K562 (cell line): ENCODE results near the gene DGCR2. TPM values are rescaled to one million over a fixed set of nuclear protein-coding genes. Genes with fewer than 3 reads are reported as not detected.

ENCODE experiments used
- ATAC-seq: fragments of 200-7000 bp; cut with Tn5 transposase; 3 replicates; pipeline ENCODE4 v1.9.1; 2020; ENCODE audit warnings: moderate library complexity
- BruUV-seq: library from RNA; stranded (reverse); fragments of 400-500 nt; replicated peaks from 2 replicates; lab custom pipeline; 2021; lab: Mats Ljungman, UMichigan
- CTCF ChIA-PET: fragments of 300-600 bp; formaldehyde crosslinking; extraction: SDS; loops from one replicate; lab custom pipeline; 2021; ENCODE audit warnings: low intra/inter-chr PET ratio; lab: Yijun Ruan, JAX
- POLR2A ChIA-PET: fragments of 300-600, 350-650 bp; sonication (Branson Sonifier 250); formaldehyde crosslinking; extraction: SDS; loops from one replicate; lab custom pipeline; 2021; ENCODE audit warnings: antibody characterized with exemption, inconsistent platforms; lab: Yijun Ruan, JAX
- DNase-seq, 4 experiments: peaks; one replicate each; pipeline versions ENCODE4 v3.0.0 to v3.0.0-alpha.2; 2011 to 2018; ENCODE audit warnings: low spot score in 3 of 4, mixed read lengths in 3 of 4; ENCODE audit errors: extremely low read depth in 1 of 4
- FAIRE-seq: peaks from 2 replicates; lab custom pipeline; 2011; peaks lifted over from hg19 to GRCh38; lab: Jason Lieb, UNC
- H2AFZ ChIP-seq: 2 replicates; pipeline ENCODE4 v1.6.0; 2011; ENCODE audit warnings: low read depth, low read length, control low read depth, inconsistent platforms
- H3K27ac ChIP-seq: fragments of 200-600 bp; 3 replicates; pipeline ENCODE4 v1.8.0; 2011; ENCODE audit warnings: low read depth, mild to moderate bottlenecking, control low read depth, inconsistent platforms, low read length, moderate library complexity, mixed read lengths; ENCODE audit errors: extremely low read depth
- H3K27me3 ChIP-seq, 2 experiments: fragments of 300-600 bp in 1 of 2; 2 replicates in 1 of 2; 3 replicates in 1 of 2; pipeline versions ENCODE4 v1.6.0 to v1.8.0; 2011; ENCODE audit warnings: inconsistent platforms in 2 of 2, low read length in 2 of 2, mild to moderate bottlenecking in 1 of 2, mixed read lengths in 1 of 2, moderate library complexity in 1 of 2; ENCODE audit not compliant: control insufficient read depth in 2 of 2, insufficient read depth in 2 of 2
- H3K36me3 ChIP-seq: fragments of 300-600 bp; 3 replicates; pipeline ENCODE4 v1.8.0; 2011; ENCODE audit warnings: mild to moderate bottlenecking, low read length, inconsistent platforms; ENCODE audit not compliant: control insufficient read depth, insufficient read depth
- H3K4me1 ChIP-seq, 2 experiments: fragments of 200-600 bp in 1 of 2; replicated peaks in 1 of 2; 2 replicates in 1 of 2; 3 replicates in 1 of 2; pipeline versions ENCODE4 v1.5.1 to v1.8.0; 2011; ENCODE audit warnings: inconsistent platforms in 2 of 2, low read length in 2 of 2, mild to moderate bottlenecking in 1 of 2, mixed read lengths in 1 of 2, moderate library complexity in 1 of 2; ENCODE audit not compliant: control insufficient read depth in 2 of 2, insufficient read depth in 2 of 2
- H3K4me2 ChIP-seq: 2 replicates; pipeline ENCODE4 v1.6.1; 2011; ENCODE audit warnings: low read length, control low read depth, inconsistent platforms, mixed read lengths; ENCODE audit not compliant: insufficient read depth
- H3K4me3 ChIP-seq: fragments of 200-600 bp; sonication (generic), shearing (Covaris generic); 2 replicates; pipeline ENCODE4 v1.5.1; 2016; ENCODE audit warnings: control low read depth, inconsistent platforms
- H3K79me2 ChIP-seq: fragments of 200-600 bp; 3 replicates; pipeline ENCODE4 v1.8.0; 2011; ENCODE audit warnings: low read length, inconsistent platforms; ENCODE audit not compliant: control insufficient read depth, insufficient read depth
- H3K9ac ChIP-seq, 2 experiments: 2 replicates each; pipeline versions ENCODE4 v1.6.0 to v1.6.1; 2011; ENCODE audit warnings: low read depth in 2 of 2, low read length in 2 of 2, control low read depth in 1 of 2, inconsistent platforms in 1 of 2, mild to moderate bottlenecking in 1 of 2, mixed read lengths in 1 of 2; ENCODE audit not compliant: insufficient read depth in 1 of 2
- H3K9me1 ChIP-seq: one replicate; pipeline ENCODE4 v1.6.0; 2011; ENCODE audit warnings: inconsistent platforms, mild to moderate bottlenecking, low read length, moderate library complexity; ENCODE audit not compliant: control insufficient read depth, insufficient read depth
- H3K9me3 ChIP-seq: replicated peaks from 2 replicates; pipeline ENCODE4 v1.5.1; 2011; ENCODE audit warnings: low read depth, low read length, inconsistent platforms; ENCODE audit not compliant: control insufficient read depth, insufficient read depth
- H4K20me1 ChIP-seq: replicated peaks from 2 replicates; pipeline ENCODE4 v1.6.1; 2011; ENCODE audit warnings: low read length, inconsistent platforms, mixed read lengths; ENCODE audit not compliant: control insufficient read depth, insufficient read depth
- BRD4 ChIP-seq: fragments of 200-600 bp; sonication (generic); IDR thresholded peaks from 2 replicates; pipeline ENCODE4 v1.6.1; 2017; ENCODE audit warnings: inconsistent platforms
- CHD1 ChIP-seq: fragments of 200-600 bp; sonication (generic); IDR thresholded peaks from one replicate; pipeline ENCODE4 v1.6.1; 2012; ENCODE audit warnings: mild to moderate bottlenecking, moderate library complexity, low read length, inconsistent platforms
- CTCF ChIP-seq, 3 experiments: IDR thresholded peaks in 2 of 3; conservative IDR thresholded peaks in 1 of 3; 2 replicates each; pipeline ENCODE4 v1.5.1; 2011 to 2012; ENCODE audit warnings: low read length in 3 of 3, mild to moderate bottlenecking in 3 of 3, control low read depth in 2 of 3, improper control_type of control experiment in 1 of 3, inconsistent platforms in 1 of 3, low read depth in 1 of 3, mixed read lengths in 1 of 3, moderate library complexity in 1 of 3; ENCODE audit not compliant: insufficient read depth in 2 of 3
- CXXC5 ChIP-seq: fragments of 250-450 bp; sonication (Bioruptor Pico); IDR thresholded peaks from 2 replicates; pipeline ENCODE4 v1.8.0; 2022; ENCODE audit warnings: inconsistent platforms, mild to moderate bottlenecking, moderate library complexity
- FOSL1 ChIP-seq: fragments of 200-800 bp; sonication (Bioruptor generic); conservative IDR thresholded peaks from 2 replicates; pipeline ENCODE4 v1.6.1; 2016; ENCODE audit warnings: missing genetic modification characterization, missing compliant biosample characterization
- KLF13 ChIP-seq: fragments of 450-650 bp; IDR thresholded peaks from 2 replicates; pipeline ENCODE4 v1.6.1; 2016; ENCODE audit warnings: missing genetic modification characterization, low read depth, mild to moderate bottlenecking, missing compliant biosample characterization, moderate library complexity, borderline replicate concordance
- PML ChIP-seq: IDR thresholded peaks from 2 replicates; pipeline ENCODE4 v1.6.1; 2012; ENCODE audit warnings: low read length, inconsistent platforms
- RBBP5 ChIP-seq: fragments of 200-600 bp; sonication (generic); IDR thresholded peaks from 2 replicates; pipeline ENCODE4 v1.6.1; 2012; ENCODE audit warnings: borderline replicate concordance, mild to moderate bottlenecking, low read length, control low read depth, inconsistent platforms; ENCODE audit not compliant: insufficient read depth, poor library complexity, severe bottlenecking
- TOE1 ChIP-seq, 2 experiments: fragments of 450-650 bp in 1 of 2; sonication (generic) in 1 of 2; formaldehyde crosslinking in 1 of 2; IDR thresholded peaks; 2 replicates each; pipeline versions ENCODE4 v1.7.1 to v1.8.0; 2016 to 2022; ENCODE audit warnings: borderline replicate concordance in 2 of 2, mild to moderate bottlenecking in 2 of 2, antibody characterized with exemption in 1 of 2, inconsistent platforms in 1 of 2, low read depth in 1 of 2, missing genetic modification reagents in 1 of 2, moderate library complexity in 1 of 2
- ZBTB1 ChIP-seq: sonication (generic); formaldehyde crosslinking; IDR thresholded peaks from 2 replicates; pipeline ENCODE4 v1.8.1; 2023; ENCODE audit warnings: missing genetic modification reagents, low read depth, mild to moderate bottlenecking, borderline replicate concordance
- ZFPM2 ChIP-seq: fragments of 250-450 bp; sonication (Bioruptor Pico); IDR thresholded peaks from 2 replicates; pipeline ENCODE4 v1.5.1; 2022; ENCODE audit warnings: mild to moderate bottlenecking
- ZNF764 ChIP-seq: fragments of 250-450 bp; sonication (Bioruptor Pico); IDR thresholded peaks from 2 replicates; pipeline ENCODE4 v1.4.0; 2020; ENCODE audit warnings: low read depth, mild to moderate bottlenecking, moderate library complexity
- WGBS: fragments of 100-300 bp; shearing (Covaris generic); methylation state at CpG from one replicate; pipeline ENCODE4 v1.1.6; 2016; ENCODE audit warnings: low coverage, mixed read lengths; ENCODE audit not compliant: insufficient coverage; ENCODE audit errors: missing lambda C conversion rate; 5-methylcytosine and 5-hydroxymethylcytosine counted together
- in situ Hi-C: fragments of 300-500 bp; cut with MboI; formaldehyde crosslinking; loops from 4 replicates; pipeline ENCODE4 v1.15.0; 2018; ENCODE audit warnings: inconsistent platforms, mixed read lengths
- intact Hi-C: fragments of 100-400 bp; cut with micrococcal nuclease; formaldehyde crosslinking; loops from 2 replicates; pipeline ENCODE4 v1.14.2; 2022
- polyA plus RNA-seq, 8 experiments: library from polyadenylated mRNA; depleted of rRNA in 4 of 8; stranded (reverse) in 5 of 8; unstranded in 3 of 8; fragments of >200 nt; fragmentation: Nextera tagmentation in 2 of 8; fragmentation: Illumina TruSeq in 1 of 8; extraction: Ambion mirVana in 2 of 8; extraction: Trizol in 1 of 8; gene quantifications; 2 replicates each; pipeline versions ENCODE4 v1.2.1 to v1.2.3, GENCODE V29; 2011 to 2014; ENCODE audit warnings: inconsistent platforms in 1 of 8, missing spikeins in 1 of 8
- total RNA-seq, 7 experiments: library from RNA; depleted of rRNA in 6 of 7; stranded (reverse); fragments of >200 nt in 6 of 7; fragmentation: Illumina TruSeq in 2 of 7; extraction: Trizol in 2 of 7; gene quantifications; 2 replicates each; pipeline versions ENCODE4 v1.2.1 to v1.2.3, GENCODE V29; 2011 to 2021; ENCODE audit warnings: low replicate concordance in 1 of 7
- TF ChIP-seq, protein P1 (sequence below): fragments of 250-450 bp; sonication (Bioruptor Pico); IDR thresholded peaks from 2 replicates; pipeline ENCODE4 v1.5.0; 2021
- TF ChIP-seq, protein P2 (sequence below): fragments of 200-800 bp; sonication (Bioruptor generic); IDR thresholded peaks from 2 replicates; pipeline ENCODE4 v1.6.1; 2017; ENCODE audit warnings: missing genetic modification characterization, missing compliant biosample characterization

Gene DGCR2
- total and polyA plus RNA-seq, 9 of the 15 experiments (the other 6 are each of a cell fraction or from before 2014, with no cell fraction given) = 0.69 to 101 (median 56.4) TPM

DNA sequence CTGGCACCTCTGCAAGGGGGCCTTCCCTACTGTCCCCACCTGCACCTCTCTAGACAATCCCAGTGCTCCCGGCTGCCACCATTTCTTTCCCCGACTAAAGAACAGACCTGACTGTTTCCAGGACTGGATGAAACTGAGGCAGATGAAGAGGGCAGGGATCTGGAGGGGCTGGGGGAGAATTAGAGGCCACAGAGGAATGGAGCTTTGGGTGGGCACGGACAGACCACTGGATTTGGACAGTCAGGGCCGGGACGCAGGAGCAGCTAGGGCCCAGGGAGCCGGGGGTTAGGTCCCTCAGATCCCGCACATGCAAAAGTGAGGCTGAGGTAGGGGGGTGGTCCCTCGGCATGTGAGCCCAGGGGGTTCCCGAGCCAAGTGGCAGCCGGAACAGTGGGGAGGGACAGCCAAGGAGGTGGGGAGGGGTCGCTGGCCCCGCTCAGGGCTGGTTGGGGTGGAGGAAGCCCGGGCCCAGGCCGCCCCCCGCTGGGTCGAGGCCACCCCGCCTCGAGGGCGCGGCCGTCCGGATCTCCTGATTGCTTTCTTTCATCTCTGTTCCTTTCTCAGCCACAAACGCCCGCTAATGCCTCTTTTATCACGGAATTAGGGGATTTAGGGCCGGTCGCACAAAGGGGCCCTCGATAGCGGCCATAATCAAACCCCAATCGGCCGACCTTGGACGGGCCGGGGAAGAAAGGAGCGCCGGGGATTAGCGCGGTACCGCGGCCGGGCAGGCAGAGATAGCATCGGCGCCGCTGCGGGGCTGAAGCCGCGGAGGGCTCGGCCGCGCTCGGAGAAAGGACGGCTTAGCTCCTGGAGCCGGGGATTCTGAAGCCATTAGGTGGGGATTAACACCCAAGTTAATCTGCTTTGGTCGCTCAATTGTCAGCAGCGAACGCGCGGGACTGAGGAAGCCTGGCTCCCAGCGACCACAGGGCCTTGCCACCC lies 47.1 kb upstream of the DGCR2 start:
- ChIA-PET CTCF (interaction anchor here (0.9 kb wide), 1 partner anchor 461 kb away, joined by 3 read pairs; no protein-coding TSS in a partner anchor), POLR2A (interaction anchor here (0.6 to 4.5 kb wide), 15 partner anchors 10 to 608 kb away, joined by 3 to 64 read pairs (median 3); partner anchors contain the start of genes ESS2 and SLC25A1)
- Histone ChIP-seq H4K20me1 (peaks cover 29% of the 10 kb centered on the region), H2AFZ (peak overlapping the region; percentile 83), H3K4me2 (peak overlapping the region; percentile 93), H3K36me3 (peaks cover 23% of the 10 kb centered on the region), H3K27me3 (peaks cover 29 to 40% of the 10 kb centered on the region in 2 experiments), H3K79me2 (peaks cover 40% of the 10 kb centered on the region), H3K9ac (peak overlapping the region; percentile 27 to 96; a peak in 3 of 4 replicates), H3K27ac (no peak overlapping the region), H3K9me3 (peaks cover 5% of the 10 kb centered on the region; the same call in 1 of the 2 replicates), H3K4me1 (peaks cover 38 to 61% of the 10 kb centered on the region in 2 experiments), H3K9me1 (peaks cover 19% of the 10 kb centered on the region), H3K4me3 (peak overlapping the region; percentile 34)
- in situ Hi-C loops (no loop called here), intact Hi-C loops (no loop called here)
- DNase-seq (peak; percentile 79 to 89 (median 86)), FAIRE-seq (no peak), ATAC-seq (peak; percentile 18)
- 3% methylated on average over 58 of the region's 58 CpGs for WGBS
- BruUV-seq = no TSS peak
- TF ChIP-seq PML = no peak
- TF ChIP-seq, protein P1, sequence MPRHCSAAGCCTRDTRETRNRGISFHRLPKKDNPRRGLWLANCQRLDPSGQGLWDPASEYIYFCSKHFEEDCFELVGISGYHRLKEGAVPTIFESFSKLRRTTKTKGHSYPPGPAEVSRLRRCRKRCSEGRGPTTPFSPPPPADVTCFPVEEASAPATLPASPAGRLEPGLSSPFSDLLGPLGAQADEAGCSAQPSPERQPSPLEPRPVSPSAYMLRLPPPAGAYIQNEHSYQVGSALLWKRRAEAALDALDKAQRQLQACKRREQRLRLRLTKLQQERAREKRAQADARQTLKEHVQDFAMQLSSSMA (CRISPR knock-in tag) = no peak
- no peak for TF ChIP-seq KLF13 (tag)
- no peak for TF ChIP-seq FOSL1 (tag)
- no peak for TF ChIP-seq ZFPM2 (CRISPR knock-in tag)
- TF ChIP-seq CHD1 = peak; percentile 84
- peak in 1 of 3 experiments; percentile 0; a peak in 1 of 6 replicates for TF ChIP-seq CTCF (IDR thresholded peaks at IDR 0.05 in 2 of 3, conservative IDR thresholded peaks at IDR 0.05 in 1 of 3; ENCODE audit: insufficient read depth in 2 of 3, low read depth in 1 of 3, low read length in 3 of 3)
- no peak for TF ChIP-seq TOE1 (IDR thresholded peaks at IDR 0.05; ENCODE audit: borderline replicate concordance)
- TF ChIP-seq TOE1 (CRISPR knock-in tag; IDR thresholded peaks at IDR 0.05; ENCODE audit: borderline replicate concordance, low read depth) = no peak
- TF ChIP-seq, protein P2, sequence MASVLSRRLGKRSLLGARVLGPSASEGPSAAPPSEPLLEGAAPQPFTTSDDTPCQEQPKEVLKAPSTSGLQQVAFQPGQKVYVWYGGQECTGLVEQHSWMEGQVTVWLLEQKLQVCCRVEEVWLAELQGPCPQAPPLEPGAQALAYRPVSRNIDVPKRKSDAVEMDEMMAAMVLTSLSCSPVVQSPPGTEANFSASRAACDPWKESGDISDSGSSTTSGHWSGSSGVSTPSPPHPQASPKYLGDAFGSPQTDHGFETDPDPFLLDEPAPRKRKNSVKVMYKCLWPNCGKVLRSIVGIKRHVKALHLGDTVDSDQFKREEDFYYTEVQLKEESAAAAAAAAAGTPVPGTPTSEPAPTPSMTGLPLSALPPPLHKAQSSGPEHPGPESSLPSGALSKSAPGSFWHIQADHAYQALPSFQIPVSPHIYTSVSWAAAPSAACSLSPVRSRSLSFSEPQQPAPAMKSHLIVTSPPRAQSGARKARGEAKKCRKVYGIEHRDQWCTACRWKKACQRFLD (CRISPR knock-in tag) = no peak
- peak; percentile 86 for TF ChIP-seq RBBP5
- peak; percentile 52; the same call in 1 of the 2 replicates for TF ChIP-seq BRD4
- peak; percentile 40 for TF ChIP-seq ZNF764 (CRISPR knock-in tag)
- no peak for TF ChIP-seq ZBTB1
- TF ChIP-seq CXXC5 (CRISPR knock-in tag) = peak; percentile 99
